Smooth muscle cell (in vitro differentiated cells): Measurements from ENCODE around the gene CSF2RB. TPM values are rescaled to one million over a fixed set of nuclear protein-coding genes. Genes with fewer than 3 reads are reported as not detected.
A peak's percentile ranks its signal among the peaks of the same experiment; 100 is the strongest.

ENCODE experiments used
- DNase-seq: peaks from one replicate; lab custom pipeline; 2025; ENCODE audit not compliant: unreplicated experiment; lab: John Stamatoyannopoulos, UW
- H2AFZ ChIP-seq: fragments of 200-600 bp; sonication (generic); 2 replicates; pipeline ENCODE4 v1.6.0; 2016; ENCODE audit warnings: antibody characterized with exemption, low read depth, mild to moderate bottlenecking
- H3F3A ChIP-seq: fragments of 200-600 bp; sonication (generic); 2 replicates; pipeline ENCODE4 v1.6.0; 2017; ENCODE audit warnings: antibody characterized with exemption, low read depth
- H3K27ac ChIP-seq: fragments of 200-600 bp; sonication (generic); 2 replicates; pipeline ENCODE4 v1.5.1; 2016; ENCODE audit warnings: low read depth, mild to moderate bottlenecking
- H3K27me3 ChIP-seq: fragments of 200-600 bp; sonication (generic); 2 replicates; pipeline ENCODE4 v1.6.1; 2016; ENCODE audit warnings: low read depth, mild to moderate bottlenecking
- H3K36me3 ChIP-seq: fragments of 200-600 bp; sonication (generic); 2 replicates; pipeline ENCODE4 v1.5.1; 2016; ENCODE audit warnings: low read depth
- H3K4me1 ChIP-seq: fragments of 200-600 bp; sonication (generic); 2 replicates; pipeline ENCODE4 v1.5.1; 2016; ENCODE audit warnings: low read depth
- H3K4me2 ChIP-seq: fragments of 200-600 bp; sonication (generic); 2 replicates; pipeline ENCODE4 v1.6.0; 2016; ENCODE audit warnings: mild to moderate bottlenecking
- H3K4me3 ChIP-seq: fragments of 200-600 bp; sonication (generic); 2 replicates; pipeline ENCODE4 v1.5.1; 2016; ENCODE audit warnings: mild to moderate bottlenecking
- H3K79me2 ChIP-seq: fragments of 200-600 bp; sonication (generic); 2 replicates; pipeline ENCODE4 v1.6.0; 2016; ENCODE audit warnings: low read depth, mild to moderate bottlenecking
- H3K9ac ChIP-seq: fragments of 200-600 bp; sonication (generic); 2 replicates; pipeline ENCODE4 v1.6.0; 2016; ENCODE audit warnings: low read depth
- H3K9me3 ChIP-seq: fragments of 200-600 bp; sonication (generic); replicated peaks from 2 replicates; pipeline ENCODE4 v1.5.1; 2016; ENCODE audit warnings: low read depth
- H4K20me1 ChIP-seq: fragments of 200-600 bp; sonication (generic); 2 replicates; pipeline ENCODE4 v1.6.0; 2016; ENCODE audit warnings: low read depth
- CTCF ChIP-seq: fragments of 200-600 bp; sonication (generic); IDR thresholded peaks from 2 replicates; pipeline ENCODE4 v1.5.1; 2017; ENCODE audit warnings: borderline replicate concordance, mild to moderate bottlenecking, antibody characterized with exemption; ENCODE audit not compliant: insufficient read depth, poor library complexity, severe bottlenecking
- WGBS: methylation state at CpG from one replicate; pipeline ENCODE4 v1.1.7; 2016; ENCODE audit warnings: low lambda C conversion rate; 5-methylcytosine and 5-hydroxymethylcytosine counted together
- polyA plus RNA-seq: library from polyadenylated mRNA; unstranded; fragments of >200 nt; fragmentation: Nextera tagmentation; extraction: Ambion mirVana; gene quantifications from 2 replicates; pipeline ENCODE4 v1.2.1, GENCODE V29; 2016
- total RNA-seq: library from RNA; depleted of rRNA; stranded (reverse); fragments of >200 nt; gene quantifications from 2 replicates; pipeline ENCODE4 v1.2.3, GENCODE V29; 2014

CSF2RB gene
- total and polyA plus RNA-seq, 2 experiments from 2014 or later, result 0.43 TPM; not detected in 1

DNA sequence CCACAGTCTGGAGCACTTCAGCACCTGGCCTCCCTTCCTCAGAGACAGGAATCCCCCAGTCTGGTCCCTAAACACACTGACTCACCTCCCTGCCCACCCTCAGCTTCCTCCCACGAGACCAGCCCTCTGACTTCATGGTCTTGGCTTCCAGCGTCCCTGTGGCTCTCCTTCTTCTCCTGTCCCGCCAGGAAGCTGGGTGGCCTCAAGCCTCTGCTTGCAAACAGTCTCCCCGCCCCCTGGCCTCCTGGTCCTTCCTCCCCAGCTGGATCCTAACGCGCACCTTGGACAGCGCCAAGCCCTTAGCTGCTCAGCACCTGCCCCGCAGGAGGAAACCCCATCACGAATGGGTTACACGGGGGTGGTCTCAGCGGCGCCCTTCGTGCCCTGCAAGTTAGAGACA, 48.1 kb upstream of the CSF2RB start:
- H3F3A ChIP-seq, result no peaks in the 10 kb centered on the region
- H3K27ac ChIP-seq, result no peak overlapping the region
- no peaks in the 10 kb centered on the region for H3K79me2 ChIP-seq
- H3K4me2 ChIP-seq, result no peak overlapping the region
- H3K9ac ChIP-seq, result no peak overlapping the region
- H3K9me3 ChIP-seq, result no peaks in the 10 kb centered on the region
- no peaks in the 10 kb centered on the region for H3K4me1 ChIP-seq
- no peak for TF ChIP-seq CTCF
- H2AFZ ChIP-seq, result no peak overlapping the region
- no peak overlapping the region for H3K4me3 ChIP-seq
- no peaks in the 10 kb centered on the region for H3K27me3 ChIP-seq
- H4K20me1 ChIP-seq, result no peaks in the 10 kb centered on the region
- 42% methylated on average over 13 of the region's 13 CpGs for WGBS
- no peak for DNase-seq
- H3K36me3 ChIP-seq, result no peaks in the 10 kb centered on the region

DNA sequence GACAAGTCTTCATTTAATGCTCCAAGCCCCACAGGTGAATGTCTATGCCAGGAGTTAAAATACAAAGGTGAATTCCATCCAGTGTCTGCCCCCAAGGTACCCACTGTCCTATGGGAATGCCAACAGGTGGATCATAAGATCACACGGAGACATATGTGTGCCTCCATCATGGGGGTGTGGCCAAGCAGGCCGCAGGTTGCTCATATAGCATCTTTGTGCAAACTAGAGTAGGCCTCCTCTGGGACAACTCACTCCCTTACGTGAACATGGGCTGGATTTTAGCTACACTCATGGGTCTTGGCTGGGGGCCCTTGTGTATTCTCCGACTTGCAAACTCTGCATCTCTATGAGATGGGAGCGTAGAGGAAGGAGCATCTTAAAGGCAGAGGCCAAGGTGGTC, 45.7 kb upstream of the CSF2RB start:
- H3F3A ChIP-seq, result no peaks in the 10 kb centered on the region
- no peaks in the 10 kb centered on the region for H3K79me2 ChIP-seq
- H3K4me3 ChIP-seq, result no peak overlapping the region
- H3K27ac ChIP-seq, result no peak overlapping the region
- peaks cover 4% of the 10 kb centered on the region for H3K27me3 ChIP-seq
- no peak for DNase-seq
- H3K36me3 ChIP-seq, result no peaks in the 10 kb centered on the region
- 88% methylated on average over 5 of the region's 5 CpGs for WGBS
- H3K4me2 ChIP-seq, result no peak overlapping the region
- no peaks in the 10 kb centered on the region for H3K4me1 ChIP-seq
- H2AFZ ChIP-seq, result no peak overlapping the region
- H3K9ac ChIP-seq, result no peak overlapping the region
- no peak for TF ChIP-seq CTCF
- H3K9me3 ChIP-seq, result no peaks in the 10 kb centered on the region
- H4K20me1 ChIP-seq, result no peaks in the 10 kb centered on the region

DNA sequence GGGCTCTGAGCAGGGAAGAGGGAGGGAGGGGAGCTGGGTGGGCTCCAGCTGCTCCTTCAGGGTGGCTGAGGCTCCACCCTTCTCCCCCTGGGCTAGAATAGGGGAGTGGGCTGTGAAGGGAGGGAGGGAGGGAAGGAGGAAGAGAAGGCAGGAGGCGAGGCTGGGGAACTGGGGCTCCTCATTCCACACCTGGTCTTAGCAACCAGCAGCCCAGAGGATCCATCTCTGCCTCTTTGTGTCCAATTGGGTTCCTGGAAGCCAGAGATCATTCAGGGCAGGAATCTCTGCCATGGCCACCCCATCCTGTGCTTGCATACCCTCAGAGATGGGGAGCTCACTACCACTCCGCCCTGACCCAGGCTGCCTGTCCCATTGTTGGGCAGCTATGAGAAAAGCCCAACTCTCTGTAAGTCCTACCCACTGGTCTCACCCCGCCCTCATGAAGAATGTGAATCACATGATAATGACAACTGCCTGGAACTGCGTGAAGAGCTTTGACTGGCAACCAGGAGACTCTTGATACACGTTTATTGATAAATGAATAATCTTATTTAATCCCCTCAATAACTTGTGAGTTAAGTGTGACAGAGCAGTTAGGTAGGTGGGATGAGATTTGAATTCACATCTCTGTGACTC, 44.8 kb upstream of the CSF2RB start:
- Histone ChIP-seq H3K4me1 (no peaks in the 10 kb centered on the region), H4K20me1 (no peaks in the 10 kb centered on the region), H3K9me3 (no peaks in the 10 kb centered on the region), H3K27ac (no peak overlapping the region), H3K79me2 (no peaks in the 10 kb centered on the region), H2AFZ (no peak overlapping the region), H3K4me3 (no peak overlapping the region), H3K27me3 (peaks cover 4% of the 10 kb centered on the region), H3F3A (no peaks in the 10 kb centered on the region), H3K36me3 (no peaks in the 10 kb centered on the region), H3K4me2 (no peak overlapping the region), H3K9ac (no peak overlapping the region)
- no peak for TF ChIP-seq CTCF
- no peak for DNase-seq
- WGBS, result 79% methylated on average over 4 of the region's 5 CpGs

GRCh38 chr22:36870250-36870649, 43.2 kb upstream of the CSF2RB start:
- H3K79me2 ChIP-seq, result no peaks in the 10 kb centered on the region
- DNase-seq, result no peak
- peaks cover 6% of the 10 kb centered on the region for H3K4me1 ChIP-seq
- H3F3A ChIP-seq, result no peaks in the 10 kb centered on the region
- no peak overlapping the region for H3K4me3 ChIP-seq
- H2AFZ ChIP-seq, result no peak overlapping the region
- no peak overlapping the region for H3K4me2 ChIP-seq
- TF ChIP-seq CTCF, result no peak
- H3K27ac ChIP-seq, result peak overlapping the region; percentile 40
- H4K20me1 ChIP-seq, result no peaks in the 10 kb centered on the region
- peaks cover 4% of the 10 kb centered on the region for H3K27me3 ChIP-seq
- WGBS, result 65% methylated on average over 14 of the region's 14 CpGs
- H3K36me3 ChIP-seq, result no peaks in the 10 kb centered on the region
- H3K9ac ChIP-seq, result no peak overlapping the region
- no peaks in the 10 kb centered on the region for H3K9me3 ChIP-seq
